GM12872 (cell line): ENCODE measurements around the gene TNPO3.

Source experiments
- CTCF ChIP-seq: IDR thresholded peaks from 3 replicates; pipeline ENCODE4 v1.5.1; 2011; ENCODE audit warnings: low read depth, mild to moderate bottlenecking, low read length, moderate library complexity; ENCODE audit not compliant: insufficient read depth

TNPO3 gene

DNA sequence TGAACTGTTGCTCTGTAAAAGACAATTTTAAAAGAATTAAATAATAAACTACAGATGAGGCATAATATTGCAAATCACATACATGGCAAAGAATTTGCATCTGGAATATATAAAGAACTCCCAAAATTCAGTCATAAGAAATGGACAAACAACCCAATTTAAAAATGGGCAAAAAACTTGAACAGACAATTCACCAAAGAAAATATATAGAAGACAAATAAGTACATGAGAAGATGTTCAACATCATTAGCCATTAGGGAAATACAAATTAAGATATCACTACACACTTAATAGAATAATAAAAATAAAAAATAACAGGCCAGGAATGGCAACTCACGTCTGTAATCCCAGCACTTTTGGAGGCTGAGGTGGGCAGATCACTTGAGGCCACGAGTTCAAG is 22.0 kb upstream of the TNPO3 start:
- TF ChIP-seq CTCF: no peak

GRCh38 chr7:129074994-129075393 is 20.1 kb upstream of the TNPO3 start:
- TF ChIP-seq CTCF: no peak

- TF ChIP-seq CTCF: no peak
Observed at GRCh38 chr7:129074361-129074871, 19.5 kb upstream of the TNPO3 start.

GRCh38 chr7:129073738-129074137 is 18.8 kb upstream of the TNPO3 start:
- no peak for TF ChIP-seq CTCF

- no peak for TF ChIP-seq CTCF
Observed at GRCh38 chr7:129073204-129073603, 18.3 kb upstream of the TNPO3 start.

- TF ChIP-seq CTCF: no peak
Observed at GRCh38 chr7:129072479-129073011, 17.6 kb upstream of the TNPO3 start.

GRCh38 chr7:129069021-129069420 is 14.1 kb upstream of the TNPO3 start:
- no peak for TF ChIP-seq CTCF

DNA sequence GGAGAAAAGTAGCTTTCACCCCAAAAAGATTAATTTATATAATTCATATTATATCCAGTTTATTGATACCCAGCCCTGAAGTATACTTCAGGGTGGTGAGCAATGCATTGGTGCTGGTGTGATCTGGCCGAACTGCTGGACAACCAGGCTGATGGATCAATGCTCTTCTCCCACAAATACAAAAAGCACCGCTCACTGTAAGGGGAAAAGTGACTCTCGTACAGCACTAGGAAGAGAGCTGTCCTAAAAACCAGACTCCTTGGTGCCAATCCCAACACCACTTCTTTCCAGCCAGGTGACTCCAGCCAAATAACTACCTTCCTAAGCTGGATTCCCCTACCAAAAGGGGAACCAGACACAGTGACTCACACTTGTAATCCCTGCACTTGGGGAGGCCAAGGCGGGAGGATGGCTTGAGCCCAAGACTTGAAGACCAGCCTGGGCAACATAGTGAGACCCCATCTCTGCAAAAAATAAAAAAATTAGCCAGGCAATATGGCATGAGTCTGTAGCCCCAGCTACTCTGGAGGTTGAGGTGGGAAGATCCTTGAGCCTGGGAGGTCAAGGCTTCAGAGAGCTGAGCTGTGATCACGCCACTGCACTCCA is 13.1 kb upstream of the TNPO3 start:
- no peak for TF ChIP-seq CTCF
